CD4-positive, alpha-beta T cell (primary cell): ENCODE data around the gene SULT4A1. TPM values are rescaled to one million over a fixed set of nuclear protein-coding genes. Genes with fewer than 3 reads are reported as not detected.

ENCODE experiments used
- ATAC-seq: fragments of 200-7000 bp; cut with Tn5 transposase; one replicate; pipeline ENCODE4 v1.10.0; 2022; ENCODE audit warnings: mild to moderate bottlenecking; ENCODE audit not compliant: poor library complexity
- CTCF ChIA-PET: fragments of 350-600 bp; sonication (Branson Sonifier 250); formaldehyde crosslinking; loops from one replicate; lab custom pipeline; 2021; ENCODE audit warnings: antibody characterized with exemption, inconsistent platforms; lab: Charles Lee
- POLR2A ChIA-PET: fragments of 350-600 bp; sonication (Branson Sonifier 250); formaldehyde crosslinking; loops from one replicate; lab custom pipeline; 2021; ENCODE audit warnings: antibody characterized with exemption, inconsistent platforms; lab: Charles Lee
- DNase-seq, 14 experiments: peaks; one replicate each; pipeline ENCODE4 v3.0.0-alpha.2; 2013 to 2020; ENCODE audit warnings: mixed read lengths in 2 of 14
- H3K27ac ChIP-seq, 2 donors: one replicate each; pipeline versions ENCODE4 v1.5.1 to v1.7.0; 2013; ENCODE audit warnings: low read length in 2 of 2, low read depth in 1 of 2, mild to moderate bottlenecking in 1 of 2
- H3K27me3 ChIP-seq, 2 experiments: 1 replicate in 1 of 2; 2 replicates in 1 of 2; pipeline versions ENCODE4 v1.6.1 to v1.7.0; 2013; ENCODE audit warnings: low read length in 2 of 2, control low read depth in 1 of 2, mild to moderate bottlenecking in 1 of 2, moderate library complexity in 1 of 2; ENCODE audit not compliant: insufficient read depth in 2 of 2, control insufficient read depth in 1 of 2
- H3K36me3 ChIP-seq: one replicate; pipeline ENCODE4 v1.6.1; 2013; ENCODE audit warnings: low read length, control low read depth; ENCODE audit not compliant: insufficient read depth
- H3K4me1 ChIP-seq: one replicate; pipeline ENCODE4 v1.6.1; 2013; ENCODE audit warnings: low read length, control low read depth; ENCODE audit not compliant: insufficient read depth
- H3K4me3 ChIP-seq: one replicate; pipeline ENCODE4 v1.5.1; 2013; ENCODE audit warnings: mild to moderate bottlenecking, low read length, moderate library complexity
- H3K9me3 ChIP-seq, 2 experiments: 1 replicate in 1 of 2; 2 replicates in 1 of 2; pipeline versions ENCODE4 v1.6.1 to v1.7.0; 2013; ENCODE audit warnings: low read length in 2 of 2, mild to moderate bottlenecking in 2 of 2, control low read depth in 1 of 2, moderate library complexity in 1 of 2; ENCODE audit not compliant: control insufficient read depth in 1 of 2, insufficient read depth in 1 of 2
- H3K27ac Mint-ChIP-seq: one replicate; pipeline ENCODE4 v1.8.0; 2020; ENCODE audit warnings: mixed read lengths
- H3K27me3 Mint-ChIP-seq: one replicate; pipeline ENCODE4 v1.8.0; 2021; ENCODE audit warnings: mixed read lengths
- H3K36me3 Mint-ChIP-seq: one replicate; pipeline ENCODE4 v1.8.0; 2021; ENCODE audit warnings: low read depth, mixed read lengths
- H3K4me1 Mint-ChIP-seq: one replicate; pipeline ENCODE4 v1.8.0; 2021; ENCODE audit warnings: low read depth, mixed read lengths
- H3K4me3 Mint-ChIP-seq: one replicate; pipeline ENCODE4 v1.8.0; 2020; ENCODE audit warnings: mild to moderate bottlenecking, mixed read lengths
- H3K9me3 Mint-ChIP-seq: one replicate; pipeline ENCODE4 v1.8.0; 2020; ENCODE audit warnings: mixed read lengths
- intact Hi-C, 2 experiments: fragments of 100-400 bp; cut with DNase I in 1 of 2; cut with micrococcal nuclease in 1 of 2; formaldehyde crosslinking; loops; one replicate each; pipeline versions ENCODE4 v1.15.1 to v1.9.0; 2023 to 2025; cut with DNase I, micrococcal nuclease
- total RNA-seq, 174 experiments: library from RNA in 2 of 174; stranded (reverse) in 2 of 174; gene quantifications; one replicate each; pipeline ENCODE4 v1.2.3 and lab custom pipeline; 2021 to 2026
- TF ChIP-seq, protein P1 (sequence below): fragments of 200-600 bp; IDR thresholded peaks from one replicate; pipeline ENCODE4 v1.8.0; 2022; ENCODE audit warnings: antibody characterized with exemption, mild to moderate bottlenecking

The SULT4A1 gene
- total RNA-seq, 2 experiments from 2014 or later = not detected

DNA sequence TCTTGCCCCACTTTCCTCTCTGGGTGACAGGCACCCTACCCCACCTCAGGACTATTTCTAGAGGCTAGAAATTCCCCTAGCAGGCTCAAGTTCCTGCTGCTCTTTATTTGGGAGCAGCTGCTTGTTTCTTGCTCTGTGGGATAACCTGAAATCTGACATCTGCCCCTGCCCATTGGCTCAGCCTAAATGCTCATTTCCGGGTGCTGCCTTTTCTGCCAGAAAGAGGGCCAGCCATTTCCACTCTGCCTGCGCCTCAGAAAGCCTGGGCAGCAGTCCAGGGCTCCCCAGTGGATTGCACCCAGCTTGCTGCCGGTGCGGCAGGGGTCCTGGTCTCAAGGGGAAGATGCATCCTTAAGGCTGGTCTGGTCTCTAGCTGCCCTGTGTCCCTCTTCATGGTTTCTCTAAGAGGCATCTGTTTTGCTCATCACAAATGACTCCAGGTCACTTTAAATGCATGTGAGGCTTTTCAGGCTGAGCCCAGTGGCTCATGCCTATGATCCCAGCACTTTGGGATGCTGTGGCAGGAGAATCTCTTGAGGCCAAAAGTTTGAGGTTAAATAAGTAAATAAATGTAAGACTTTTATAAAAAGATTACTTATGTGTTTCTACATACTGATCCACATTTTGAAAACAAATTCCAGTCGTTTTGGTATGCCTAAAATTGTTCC, 39.8 kb upstream of the SULT4A1 start:
- no peaks in the 10 kb centered on the region for H3K4me1 Mint-ChIP-seq
- ATAC-seq (no peak), DNase-seq (no peak)
- ChIA-PET CTCF (no interaction called here), POLR2A (no interaction called here)
- TF ChIP-seq, protein P1, sequence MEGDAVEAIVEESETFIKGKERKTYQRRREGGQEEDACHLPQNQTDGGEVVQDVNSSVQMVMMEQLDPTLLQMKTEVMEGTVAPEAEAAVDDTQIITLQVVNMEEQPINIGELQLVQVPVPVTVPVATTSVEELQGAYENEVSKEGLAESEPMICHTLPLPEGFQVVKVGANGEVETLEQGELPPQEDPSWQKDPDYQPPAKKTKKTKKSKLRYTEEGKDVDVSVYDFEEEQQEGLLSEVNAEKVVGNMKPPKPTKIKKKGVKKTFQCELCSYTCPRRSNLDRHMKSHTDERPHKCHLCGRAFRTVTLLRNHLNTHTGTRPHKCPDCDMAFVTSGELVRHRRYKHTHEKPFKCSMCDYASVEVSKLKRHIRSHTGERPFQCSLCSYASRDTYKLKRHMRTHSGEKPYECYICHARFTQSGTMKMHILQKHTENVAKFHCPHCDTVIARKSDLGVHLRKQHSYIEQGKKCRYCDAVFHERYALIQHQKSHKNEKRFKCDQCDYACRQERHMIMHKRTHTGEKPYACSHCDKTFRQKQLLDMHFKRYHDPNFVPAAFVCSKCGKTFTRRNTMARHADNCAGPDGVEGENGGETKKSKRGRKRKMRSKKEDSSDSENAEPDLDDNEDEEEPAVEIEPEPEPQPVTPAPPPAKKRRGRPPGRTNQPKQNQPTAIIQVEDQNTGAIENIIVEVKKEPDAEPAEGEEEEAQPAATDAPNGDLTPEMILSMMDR = no peak
- no peak overlapping the region for H3K27ac Mint-ChIP-seq
- intact Hi-C loops = no loop called here
- no peaks in the 10 kb centered on the region for H3K4me1 ChIP-seq
- no peaks in the 10 kb centered on the region for H3K9me3 Mint-ChIP-seq
- no peak overlapping the region for H3K4me3 ChIP-seq
- no peaks in the 10 kb centered on the region for H3K36me3 ChIP-seq
- no peak overlapping the region for H3K27ac ChIP-seq
- peaks cover 17% of the 10 kb centered on the region for H3K27me3 Mint-ChIP-seq
- H3K4me3 Mint-ChIP-seq = no peak overlapping the region
- peaks cover 0 to 8% of the 10 kb centered on the region in 2 experiments for H3K27me3 ChIP-seq
- H3K9me3 ChIP-seq = no peaks in the 10 kb centered on the region
- no peaks in the 10 kb centered on the region for H3K36me3 Mint-ChIP-seq

DNA sequence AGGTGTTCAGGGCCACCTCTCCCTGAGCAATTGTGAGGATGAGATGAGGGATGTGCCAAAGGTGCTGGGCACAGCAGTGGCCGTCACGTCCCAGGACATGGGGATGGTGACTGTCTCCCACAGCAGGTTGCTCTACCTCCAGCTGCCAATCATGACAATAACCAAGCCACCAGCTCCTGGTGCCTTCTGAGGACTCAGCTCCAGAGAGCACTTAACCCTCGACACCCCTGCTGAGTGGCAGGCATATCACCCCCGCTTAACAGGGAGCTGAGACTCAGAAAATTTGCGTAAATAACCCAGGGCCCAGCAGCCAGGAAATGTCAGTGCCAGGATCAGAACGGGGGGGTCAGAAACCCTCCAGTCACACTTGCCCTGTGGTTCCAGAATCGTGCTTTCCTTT, 37.9 kb upstream of the SULT4A1 start:
- no peak overlapping the region for H3K4me3 Mint-ChIP-seq
- Histone ChIP-seq H3K9me3 (no peaks in the 10 kb centered on the region), H3K4me3 (no peak overlapping the region), H3K27me3 (peaks cover 0 to 2% of the 10 kb centered on the region in 2 experiments), H3K4me1 (no peaks in the 10 kb centered on the region), H3K36me3 (no peaks in the 10 kb centered on the region), H3K27ac (no peak overlapping the region)
- H3K4me1 Mint-ChIP-seq = no peaks in the 10 kb centered on the region
- ChIA-PET POLR2A (no interaction called here), CTCF (no interaction called here)
- intact Hi-C loops = no loop called here
- TF ChIP-seq, protein P1 = no peak
- ATAC-seq (no peak), DNase-seq (no peak)
- H3K27ac Mint-ChIP-seq = no peak overlapping the region
- H3K27me3 Mint-ChIP-seq = peaks cover 12% of the 10 kb centered on the region
- H3K9me3 Mint-ChIP-seq = no peaks in the 10 kb centered on the region
- no peaks in the 10 kb centered on the region for H3K36me3 Mint-ChIP-seq

DNA sequence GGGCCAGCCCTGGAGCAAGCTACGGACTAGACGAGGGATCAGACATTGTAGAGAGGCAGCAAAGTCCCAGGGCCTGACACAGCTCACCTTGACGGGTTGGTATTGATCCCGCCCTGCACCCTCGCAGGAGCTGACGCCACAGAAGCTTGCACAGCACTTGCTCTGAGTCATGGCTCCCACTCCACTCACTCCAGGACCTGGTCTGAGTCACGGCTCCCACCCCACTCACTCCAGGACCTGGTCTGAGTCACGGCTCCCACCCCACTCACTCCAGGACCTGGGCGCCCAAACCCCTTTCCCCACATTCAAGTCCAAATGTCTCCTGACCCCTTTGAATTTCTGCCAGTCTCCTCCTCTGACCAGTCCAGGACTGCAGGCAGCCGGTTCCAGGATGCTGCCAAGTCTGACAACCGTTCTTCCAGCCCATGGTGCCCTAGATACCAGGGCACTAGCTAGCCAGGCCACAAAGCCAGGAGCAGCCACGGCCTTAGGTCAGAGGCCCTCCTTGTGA, 35.5 kb upstream of the SULT4A1 start:
- intact Hi-C loops = no loop called here
- DNase-seq = no peak
- TF ChIP-seq, protein P1 = no peak
- Mint-ChIP-seq H3K9me3 (no peaks in the 10 kb centered on the region), H3K4me1 (no peaks in the 10 kb centered on the region), H3K27ac (no peak overlapping the region), H3K36me3 (no peaks in the 10 kb centered on the region), H3K4me3 (no peak overlapping the region), H3K27me3 (peaks cover 12% of the 10 kb centered on the region)
- Histone ChIP-seq H3K27me3 (peaks cover 3 to 5% of the 10 kb centered on the region in 2 experiments), H3K4me1 (no peaks in the 10 kb centered on the region), H3K27ac (no peak overlapping the region), H3K4me3 (no peak overlapping the region), H3K9me3 (no peaks in the 10 kb centered on the region), H3K36me3 (no peaks in the 10 kb centered on the region)
- ATAC-seq = no peak
- ChIA-PET POLR2A (no interaction called here), CTCF (no interaction called here)
